GM08714 (cell line): ENCODE data around the gene SOX6.

Experiments used
- H3K4me3 ChIP-seq: fragments of 200-500 bp; sonication (Bioruptor generic); 2 replicates; pipeline ENCODE4 v1.5.1; 2014; ENCODE audit warnings: mild to moderate bottlenecking, low read length, inconsistent platforms
- ZNF274 ChIP-seq: IDR thresholded peaks from 2 replicates; pipeline ENCODE4 v1.6.1; 2012; ENCODE audit warnings: mild to moderate bottlenecking, low read depth, low read length

The SOX6 gene

DNA sequence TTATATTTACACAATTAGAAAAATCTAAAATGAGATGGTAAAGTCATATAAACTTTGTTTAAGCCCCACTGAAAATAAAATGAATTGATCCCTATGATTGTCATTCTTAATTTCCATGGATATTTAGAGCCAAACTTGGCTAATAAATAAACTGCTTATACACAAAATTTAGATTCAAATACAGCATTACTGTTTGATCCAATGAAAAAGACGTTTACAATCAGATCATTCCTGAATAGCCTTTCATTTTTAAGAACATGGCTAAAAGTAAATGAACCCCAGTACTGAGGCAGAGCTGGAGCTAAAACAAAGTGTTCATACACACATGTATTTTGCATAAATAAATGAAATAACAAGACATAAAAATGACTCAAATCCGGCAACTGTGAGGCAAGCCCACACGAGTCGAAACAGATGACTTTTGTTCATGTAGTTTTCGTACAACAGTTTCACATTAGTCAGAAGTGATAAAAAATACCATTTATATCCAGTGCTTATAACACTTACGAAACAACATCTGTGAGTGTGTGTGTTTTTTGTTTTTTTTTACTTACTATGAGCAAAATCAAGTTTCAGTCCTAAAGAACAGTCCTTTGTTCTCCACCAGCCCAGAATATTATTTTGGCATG, 386.5 kb downstream of the SOX6 start:
- H3K4me3 ChIP-seq = no peak overlapping the region
- no peak for TF ChIP-seq ZNF274

DNA sequence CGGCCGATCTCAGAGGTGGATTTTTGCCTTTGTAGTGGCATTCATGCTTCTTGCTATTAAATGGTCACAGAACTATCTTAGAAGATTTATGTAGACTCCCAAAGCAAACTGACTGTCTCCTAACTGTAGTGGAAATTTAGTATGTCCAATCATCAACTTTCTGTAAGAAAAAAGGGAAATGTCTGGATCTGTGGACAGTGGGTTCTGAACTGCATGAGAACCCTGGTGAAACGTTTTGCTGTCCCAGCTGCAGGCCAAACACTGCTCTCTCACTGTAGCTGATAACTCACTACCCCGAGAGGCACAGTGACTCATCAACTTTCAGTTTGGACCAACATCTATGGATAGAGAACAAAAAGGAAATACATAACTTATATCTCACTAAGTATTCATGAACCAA, 387.1 kb downstream of the SOX6 start:
- H3K4me3 ChIP-seq = no peak overlapping the region
- TF ChIP-seq ZNF274 = no peak

DNA sequence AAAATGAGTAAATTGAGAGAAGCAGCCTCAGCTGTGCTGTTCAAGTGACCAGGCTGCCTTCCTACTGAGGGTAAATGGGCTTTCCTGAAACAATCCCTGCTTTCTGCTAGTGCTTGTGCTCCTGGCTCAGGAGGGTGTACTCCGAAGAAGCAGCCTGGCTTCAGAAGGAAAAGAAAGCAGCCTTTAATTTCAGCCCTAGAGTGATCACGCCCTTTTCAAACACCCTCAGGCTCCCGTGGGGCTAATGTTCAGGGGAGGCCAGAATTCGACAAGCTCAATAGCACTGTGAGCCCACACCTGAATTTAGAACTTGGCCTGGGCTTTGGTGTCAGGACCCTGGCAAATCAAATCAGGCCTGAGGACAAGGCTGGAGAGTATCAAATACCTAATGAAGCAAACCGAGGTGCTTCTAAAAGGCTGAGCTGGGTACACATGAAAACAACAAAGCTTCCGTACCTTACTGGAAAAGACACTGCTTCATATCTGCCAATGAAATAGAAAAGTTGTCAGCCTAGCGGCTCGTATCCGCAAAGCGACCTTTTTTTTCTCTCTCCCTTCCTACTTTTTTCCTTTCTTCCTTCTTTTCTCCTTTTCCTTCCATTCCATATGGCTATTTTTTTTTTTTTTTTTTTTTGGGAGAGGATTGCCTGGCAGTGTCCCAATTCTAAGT, 387.8 kb downstream of the SOX6 start:
- no peak overlapping the region for H3K4me3 ChIP-seq
- TF ChIP-seq ZNF274 = no peak

DNA sequence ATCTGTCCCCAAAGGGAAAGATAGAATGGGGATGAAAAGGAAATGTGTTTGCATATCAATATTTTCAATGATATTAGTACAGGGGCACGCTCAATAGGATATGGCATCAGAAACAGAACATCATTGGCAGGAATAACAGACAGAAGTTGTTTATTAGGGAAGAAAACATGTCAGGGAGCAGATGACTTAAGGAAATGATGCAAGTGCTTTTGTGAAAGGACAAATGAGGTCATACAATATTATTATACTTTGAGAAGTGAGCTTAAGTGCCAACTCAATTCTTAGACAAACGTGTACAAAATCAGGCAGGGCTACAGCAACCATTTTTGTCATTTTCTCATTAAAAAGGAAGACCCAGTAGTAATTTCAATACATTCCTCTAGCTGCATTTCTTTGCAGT, 388.4 kb downstream of the SOX6 start:
- no peak for TF ChIP-seq ZNF274
- no peak overlapping the region for H3K4me3 ChIP-seq

DNA sequence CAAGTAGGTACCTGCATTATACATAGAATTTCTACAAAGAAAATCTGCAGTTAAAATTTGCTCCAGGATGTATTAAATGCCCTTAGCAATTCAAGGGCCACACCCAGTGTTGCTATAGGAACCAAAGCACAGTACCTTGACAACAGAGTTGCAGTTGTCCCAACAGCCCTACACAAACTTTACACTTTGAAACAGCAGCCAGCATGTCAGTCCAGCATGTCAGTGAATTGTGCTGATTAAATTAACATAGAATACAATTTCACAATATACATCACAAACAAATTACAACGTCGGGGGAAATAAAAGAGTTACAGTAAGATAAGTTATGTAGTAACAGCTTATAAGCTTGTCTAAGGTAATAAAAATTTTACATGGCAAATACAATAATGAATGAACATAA, 389.2 kb downstream of the SOX6 start:
- no peak for TF ChIP-seq ZNF274
- H3K4me3 ChIP-seq = no peak overlapping the region

DNA sequence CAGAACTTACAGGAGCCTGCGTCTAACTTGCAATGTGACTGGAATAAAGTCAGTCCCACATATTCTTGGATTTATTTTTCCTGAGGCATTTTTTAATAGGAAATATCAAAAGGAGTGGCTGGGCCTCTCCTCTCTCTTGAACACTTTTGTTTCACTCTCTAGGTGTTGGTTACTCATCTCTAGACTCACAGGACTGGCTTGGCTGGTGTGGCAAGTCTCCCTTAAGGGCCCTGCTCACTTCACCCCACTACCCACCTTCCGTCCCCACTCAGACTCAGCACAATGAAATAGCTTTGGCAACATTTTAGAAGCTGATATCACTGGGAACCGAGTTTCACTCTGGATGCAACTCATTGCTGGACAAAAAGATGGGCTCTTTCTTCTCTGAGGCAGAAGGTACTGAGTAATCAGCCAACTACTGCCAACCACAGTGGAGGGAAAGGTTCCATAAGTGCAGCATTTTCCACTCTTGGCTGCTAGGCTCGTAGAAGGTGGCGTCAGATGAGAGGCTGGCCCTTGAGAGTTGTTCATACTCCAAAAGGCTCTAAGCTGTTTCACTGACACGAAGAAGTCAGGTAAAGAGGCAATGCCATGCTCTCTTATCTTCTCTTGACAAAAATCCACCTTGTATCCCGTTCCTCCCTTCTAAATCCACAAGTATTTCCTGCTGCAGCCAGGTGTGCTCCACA, 390.6 kb downstream of the SOX6 start:
- no peak for TF ChIP-seq ZNF274
- H3K4me3 ChIP-seq = no peak overlapping the region

DNA sequence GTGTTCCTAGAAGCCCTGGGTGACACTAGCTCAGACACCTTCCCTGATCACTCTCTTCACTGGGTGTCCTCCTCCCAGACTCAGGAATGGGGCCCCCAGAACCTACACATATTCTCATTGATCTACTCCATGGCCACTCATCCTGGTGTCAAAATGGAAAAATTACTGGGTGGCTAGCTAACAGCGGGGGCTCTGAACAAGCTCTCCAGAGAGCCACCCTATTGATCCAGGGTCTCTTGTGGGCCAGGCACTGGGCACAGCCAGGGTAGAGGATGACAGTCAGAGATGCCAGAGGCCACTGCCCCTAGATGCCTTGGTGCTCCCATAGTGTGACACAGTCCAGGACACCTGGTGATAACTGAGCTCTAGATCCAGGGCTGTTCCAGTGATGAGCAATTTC, 393.1 kb downstream of the SOX6 start:
- H3K4me3 ChIP-seq = no peak overlapping the region
- no peak for TF ChIP-seq ZNF274

DNA sequence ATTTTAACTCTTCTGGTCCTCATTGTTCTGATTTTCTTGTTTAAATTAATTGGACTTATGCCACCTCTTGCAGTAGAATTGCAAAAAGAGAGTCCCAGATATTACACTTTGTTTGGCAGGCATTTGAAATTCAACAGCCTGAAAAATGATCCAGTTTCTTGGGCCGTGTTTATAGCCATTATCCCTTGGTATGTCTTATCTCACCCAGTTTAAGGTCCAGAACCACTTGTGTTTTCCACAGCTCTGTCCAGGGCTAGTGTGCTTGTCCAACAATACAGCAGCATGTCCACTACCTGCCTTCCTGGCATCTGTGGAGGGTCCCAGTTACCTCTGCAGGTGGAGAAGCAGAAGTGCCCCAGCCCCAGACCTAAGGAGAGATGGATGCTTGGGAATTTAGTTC, 397.4 kb downstream of the SOX6 start:
- no peak overlapping the region for H3K4me3 ChIP-seq
- TF ChIP-seq ZNF274 = no peak

DNA sequence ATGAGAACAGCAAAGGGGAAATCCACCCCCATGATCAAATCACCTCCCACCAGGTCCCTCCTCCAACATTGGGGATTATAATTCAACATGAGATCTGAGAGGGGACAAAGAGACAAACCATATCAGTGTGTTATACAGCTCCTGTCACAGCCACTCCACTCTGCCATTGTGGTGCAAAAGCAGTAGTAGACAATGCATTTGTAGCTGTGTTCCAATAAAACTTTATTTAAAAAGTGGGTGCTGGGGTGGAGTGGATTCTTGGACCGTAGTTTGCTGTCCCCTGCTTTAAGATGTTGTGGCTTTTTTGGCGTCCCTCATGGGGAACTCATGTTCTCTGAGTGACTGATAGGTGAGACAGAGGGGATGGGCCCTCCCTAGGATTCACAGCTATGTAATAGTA, 399.1 kb downstream of the SOX6 start:
- no peak overlapping the region for H3K4me3 ChIP-seq
- TF ChIP-seq ZNF274 = no peak

DNA sequence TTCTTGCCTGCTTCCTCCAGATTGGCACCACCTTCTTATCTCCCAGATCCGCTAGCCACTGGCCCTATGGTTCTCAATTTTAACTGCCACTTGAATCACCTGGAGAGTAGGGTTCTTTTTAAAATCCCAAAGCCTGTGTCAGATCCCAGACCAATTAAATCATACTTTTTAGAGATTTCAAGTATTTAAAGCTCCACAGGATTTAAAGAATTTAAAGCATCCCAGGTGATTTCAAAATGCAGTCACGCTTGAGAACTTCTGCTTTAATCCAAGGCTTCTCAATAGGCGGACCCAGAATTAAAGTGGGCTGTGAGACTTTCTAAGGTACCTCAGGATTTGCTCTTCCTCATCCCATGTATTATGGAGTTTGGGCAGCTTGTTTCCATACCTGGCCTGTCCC, 400.0 kb downstream of the SOX6 start:
- no peak for TF ChIP-seq ZNF274
- no peak overlapping the region for H3K4me3 ChIP-seq

DNA sequence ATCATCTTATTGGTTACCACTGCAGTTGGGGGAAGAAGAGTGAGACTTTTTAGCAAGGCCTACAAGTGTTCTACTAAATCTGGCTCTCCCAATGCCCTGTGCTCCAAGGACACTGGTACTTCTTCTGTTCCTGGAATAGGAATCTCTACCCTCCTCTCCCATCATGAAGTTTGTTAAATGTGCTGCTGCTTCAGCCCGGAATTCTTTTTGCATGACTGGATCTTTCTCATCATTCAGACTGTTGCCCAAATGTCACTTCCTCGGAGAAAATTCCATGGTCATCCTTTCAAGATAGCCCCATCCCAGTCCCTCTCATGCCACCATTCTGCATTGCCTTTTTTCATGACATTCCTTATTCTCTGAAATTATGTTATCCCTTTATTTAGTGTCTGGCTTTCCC, 400.8 kb downstream of the SOX6 start:
- no peak for TF ChIP-seq ZNF274
- no peak overlapping the region for H3K4me3 ChIP-seq

DNA sequence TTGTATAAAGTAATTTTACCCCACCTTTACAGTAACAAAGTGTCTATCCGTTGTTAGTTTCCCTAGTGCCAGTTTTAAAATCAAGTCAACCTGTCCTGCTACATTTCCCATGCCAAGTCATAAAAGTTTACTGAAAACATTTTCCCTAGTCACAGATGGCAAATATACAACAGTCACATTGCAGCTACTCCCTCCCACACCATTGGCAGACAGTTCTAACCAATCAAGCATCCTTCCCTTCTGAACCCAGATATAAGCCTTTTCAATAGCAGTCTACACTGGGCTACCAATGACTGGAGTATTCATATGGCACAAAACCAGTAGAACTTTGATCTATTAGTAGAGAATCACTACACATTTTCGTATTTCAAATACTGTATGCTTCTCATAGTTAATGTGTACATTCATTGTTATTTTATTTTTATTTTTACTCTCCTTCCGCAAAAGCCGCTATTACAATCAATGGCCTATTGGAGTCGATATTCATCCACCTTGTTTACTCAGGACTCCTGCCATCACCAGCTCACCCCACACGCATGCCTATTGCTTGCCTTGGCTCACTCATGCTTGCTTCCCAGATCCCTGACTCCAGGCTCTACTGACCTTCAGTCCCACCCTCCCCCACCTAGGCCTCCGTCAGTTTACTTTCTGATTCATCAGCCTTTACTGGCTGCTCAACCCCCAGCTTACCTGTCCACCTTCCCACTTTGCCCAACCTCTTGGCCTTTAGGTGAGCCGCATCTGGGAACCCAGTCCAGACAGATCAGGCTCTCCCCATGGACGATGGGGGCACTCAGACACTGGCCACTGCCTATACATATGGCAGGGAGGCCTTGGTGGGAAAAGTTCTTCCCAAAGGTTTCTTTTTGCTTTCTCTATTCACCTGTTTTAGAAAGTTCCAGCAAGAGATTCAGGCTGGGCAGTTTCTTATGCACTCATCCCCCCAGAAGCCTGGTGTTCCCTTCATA, 408.4 kb downstream of the SOX6 start:
- H3K4me3 ChIP-seq = no peak overlapping the region
- TF ChIP-seq ZNF274 = no peak

DNA sequence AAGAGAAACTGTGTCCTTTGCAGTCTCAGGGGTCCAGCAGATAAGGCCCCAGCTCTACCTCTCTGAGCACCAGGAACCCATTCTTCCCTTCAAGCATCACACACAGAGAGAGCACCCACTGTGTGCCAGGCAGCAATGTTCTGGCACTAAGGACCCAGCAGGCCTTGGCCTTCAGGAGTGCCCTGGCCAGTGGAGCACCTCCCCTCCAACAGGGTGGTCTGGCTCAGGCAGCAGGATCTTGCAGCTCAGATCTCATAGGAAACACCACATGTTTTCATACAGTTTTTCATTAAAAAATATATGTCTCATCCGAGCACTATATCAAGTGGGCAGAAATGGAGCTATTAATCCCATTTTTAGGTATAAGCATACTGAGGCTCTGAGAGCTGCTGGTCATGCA, 410.6 kb downstream of the SOX6 start:
- no peak overlapping the region for H3K4me3 ChIP-seq
- no peak for TF ChIP-seq ZNF274

DNA sequence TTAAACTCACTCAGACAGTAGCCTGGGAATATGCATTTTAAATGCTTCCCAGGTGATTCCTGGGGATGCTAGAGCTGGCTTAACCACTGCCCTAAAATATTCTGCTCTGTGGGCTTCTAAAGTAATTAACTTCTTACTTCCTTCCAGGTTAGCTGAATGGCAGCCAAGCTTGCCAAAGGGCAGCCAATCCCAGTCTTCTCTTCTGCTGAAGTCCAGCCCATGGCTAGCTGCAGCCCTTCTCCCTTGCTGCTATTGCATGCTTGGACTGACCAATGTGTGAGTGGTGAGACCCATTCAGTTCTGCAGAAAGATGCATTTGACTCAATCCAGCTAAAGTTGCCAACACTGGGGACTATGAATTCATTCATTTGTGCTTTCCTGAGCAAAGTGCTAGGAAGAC, 411.9 kb downstream of the SOX6 start:
- no peak for TF ChIP-seq ZNF274
- no peak overlapping the region for H3K4me3 ChIP-seq
